ENCODE results near the gene CD33.

CD33 gene

DNA sequence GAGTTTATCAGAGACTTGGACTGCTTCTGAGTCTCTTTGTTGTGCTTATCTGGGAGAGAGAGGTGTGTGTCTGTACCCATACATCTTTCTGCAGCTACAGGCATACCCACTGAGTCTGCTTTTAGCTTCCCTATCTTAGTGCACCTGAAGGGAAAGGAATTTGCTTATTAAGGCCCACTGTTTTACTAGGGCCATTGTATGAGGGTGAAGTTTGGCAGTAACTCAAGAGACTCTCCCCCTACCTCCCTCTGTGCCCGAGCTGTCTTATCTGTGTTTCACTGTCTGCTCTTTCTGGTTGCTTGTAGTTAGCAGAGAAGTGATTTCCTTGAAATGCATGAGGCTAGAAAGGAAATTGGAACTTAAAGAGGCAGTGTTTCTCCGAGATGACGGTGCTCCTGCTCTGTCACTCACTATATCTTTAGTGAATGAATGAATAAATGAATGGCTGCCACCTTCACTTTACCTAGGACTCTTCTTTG lies 678 bp upstream of the CD33 start:
- H3K9me3 ChIP-seq (ENCODE audit: insufficient read depth, low read length, severe bottlenecking) = no peaks in the 10 kb centered on the region
- H3K4me1 ChIP-seq (ENCODE audit: insufficient read depth, low read length) = no peaks in the 10 kb centered on the region
- H3K4me3 ChIP-seq (ENCODE audit: low read depth in 1 of 2, low read length in 2 of 2) = no peak overlapping the region
- no peak overlapping the region for H3K9ac ChIP-seq (ENCODE audit: low read depth, low read length)
- H3K4me2 ChIP-seq (ENCODE audit: insufficient read depth, low read length) = no peak overlapping the region
- H2AFZ ChIP-seq (ENCODE audit: low read depth, low read length) = no peak overlapping the region
- no peak for ATAC-seq (ENCODE audit: insufficient read depth, low read depth)
- no peaks in the 10 kb centered on the region for H3K36me3 ChIP-seq (ENCODE audit: insufficient read depth, low read length)
- TF ChIP-seq, protein P1, sequence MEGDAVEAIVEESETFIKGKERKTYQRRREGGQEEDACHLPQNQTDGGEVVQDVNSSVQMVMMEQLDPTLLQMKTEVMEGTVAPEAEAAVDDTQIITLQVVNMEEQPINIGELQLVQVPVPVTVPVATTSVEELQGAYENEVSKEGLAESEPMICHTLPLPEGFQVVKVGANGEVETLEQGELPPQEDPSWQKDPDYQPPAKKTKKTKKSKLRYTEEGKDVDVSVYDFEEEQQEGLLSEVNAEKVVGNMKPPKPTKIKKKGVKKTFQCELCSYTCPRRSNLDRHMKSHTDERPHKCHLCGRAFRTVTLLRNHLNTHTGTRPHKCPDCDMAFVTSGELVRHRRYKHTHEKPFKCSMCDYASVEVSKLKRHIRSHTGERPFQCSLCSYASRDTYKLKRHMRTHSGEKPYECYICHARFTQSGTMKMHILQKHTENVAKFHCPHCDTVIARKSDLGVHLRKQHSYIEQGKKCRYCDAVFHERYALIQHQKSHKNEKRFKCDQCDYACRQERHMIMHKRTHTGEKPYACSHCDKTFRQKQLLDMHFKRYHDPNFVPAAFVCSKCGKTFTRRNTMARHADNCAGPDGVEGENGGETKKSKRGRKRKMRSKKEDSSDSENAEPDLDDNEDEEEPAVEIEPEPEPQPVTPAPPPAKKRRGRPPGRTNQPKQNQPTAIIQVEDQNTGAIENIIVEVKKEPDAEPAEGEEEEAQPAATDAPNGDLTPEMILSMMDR (IDR thresholded peaks at IDR 0.05; ENCODE audit: borderline replicate concordance, extremely low read depth, low read length, poor library complexity, severe bottlenecking) = no peak
- TF ChIP-seq EZH2 (IDR thresholded peaks at IDR 0.05; ENCODE audit: borderline replicate concordance, low read depth, low read length, severe bottlenecking) = no peak
- DNase-seq = no peak
- no peak overlapping the region for H3K27ac ChIP-seq (ENCODE audit: low read length)
- peaks cover 2% of the 10 kb centered on the region for H3K27me3 ChIP-seq (ENCODE audit: insufficient read depth, low read length, poor library complexity)
- H4K20me1 ChIP-seq (ENCODE audit: insufficient read depth, low read length) = no peaks in the 10 kb centered on the region
- no peaks in the 10 kb centered on the region for H3K79me2 ChIP-seq (ENCODE audit: insufficient read depth, low read length)

DNA sequence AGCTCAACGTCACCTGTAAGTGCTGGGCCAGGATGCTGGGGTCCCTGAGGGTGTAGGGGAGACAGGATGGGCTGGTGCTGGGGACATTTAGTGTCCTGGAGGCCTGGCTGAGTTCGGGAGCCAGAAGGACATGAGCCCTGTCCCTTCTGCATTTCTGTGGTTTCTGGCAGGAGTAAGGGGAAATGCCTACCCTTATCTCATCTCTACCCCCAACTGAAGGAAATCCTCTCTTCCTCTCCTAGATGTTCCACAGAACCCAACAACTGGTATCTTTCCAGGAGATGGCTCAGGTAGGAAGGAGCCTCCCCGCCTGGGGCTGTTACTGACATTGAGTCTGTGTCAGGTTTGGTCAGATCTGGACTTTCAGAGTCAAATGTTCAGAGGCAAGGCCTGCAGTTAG lies 1.2 kb downstream of the CD33 start:
- Histone ChIP-seq H3K36me3 (ENCODE audit: insufficient read depth, low read length) (no peaks in the 10 kb centered on the region), H2AFZ (ENCODE audit: low read depth, low read length) (no peak overlapping the region), H3K4me2 (ENCODE audit: insufficient read depth, low read length) (no peak overlapping the region), H3K79me2 (ENCODE audit: insufficient read depth, low read length) (no peaks in the 10 kb centered on the region), H3K27ac (ENCODE audit: low read length) (no peak overlapping the region), H3K4me1 (ENCODE audit: insufficient read depth, low read length) (no peaks in the 10 kb centered on the region), H3K9ac (ENCODE audit: low read depth, low read length) (no peak overlapping the region), H3K27me3 (ENCODE audit: insufficient read depth, low read length, poor library complexity) (peaks cover 2% of the 10 kb centered on the region), H3K4me3 (ENCODE audit: low read depth in 1 of 2, low read length in 2 of 2) (no peak overlapping the region), H4K20me1 (ENCODE audit: insufficient read depth, low read length) (no peaks in the 10 kb centered on the region), H3K9me3 (ENCODE audit: insufficient read depth, low read length, severe bottlenecking) (no peaks in the 10 kb centered on the region)
- TF ChIP-seq, protein P1 (IDR thresholded peaks at IDR 0.05; ENCODE audit: borderline replicate concordance, extremely low read depth, low read length, poor library complexity, severe bottlenecking) = no peak
- ATAC-seq (ENCODE audit: insufficient read depth, low read depth) (no peak), DNase-seq (no peak)

DNA sequence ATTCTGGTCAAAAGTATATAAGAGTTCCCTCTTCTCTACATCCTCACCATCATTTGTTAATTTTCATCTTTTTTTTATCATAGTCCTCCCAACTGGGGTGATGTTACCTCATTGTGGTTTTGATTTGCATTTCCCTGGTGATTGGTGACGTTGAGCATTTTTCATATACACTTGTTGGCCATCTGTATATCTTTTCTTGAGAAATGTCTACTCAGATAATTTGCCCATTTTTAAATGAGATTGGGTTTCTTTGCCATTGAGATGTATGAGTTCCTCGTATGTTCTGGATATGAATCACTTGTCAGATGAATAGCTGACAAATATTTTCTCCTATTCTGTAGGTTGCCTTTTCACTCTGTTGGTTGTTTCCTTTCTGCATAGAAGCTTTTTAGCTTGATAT lies 2.4 kb downstream of the CD33 start:
- no peaks in the 10 kb centered on the region for H4K20me1 ChIP-seq (ENCODE audit: insufficient read depth, low read length)
- no peak overlapping the region for H3K4me3 ChIP-seq (ENCODE audit: low read depth in 1 of 2, low read length in 2 of 2)
- ATAC-seq (ENCODE audit: insufficient read depth, low read depth) = no peak
- H2AFZ ChIP-seq (ENCODE audit: low read depth, low read length) = no peak overlapping the region
- no peaks in the 10 kb centered on the region for H3K36me3 ChIP-seq (ENCODE audit: insufficient read depth, low read length)
- no peak overlapping the region for H3K9ac ChIP-seq (ENCODE audit: low read depth, low read length)
- no peaks in the 10 kb centered on the region for H3K9me3 ChIP-seq (ENCODE audit: insufficient read depth, low read length, severe bottlenecking)
- peaks cover 2% of the 10 kb centered on the region for H3K27me3 ChIP-seq (ENCODE audit: insufficient read depth, low read length, poor library complexity)
- H3K79me2 ChIP-seq (ENCODE audit: insufficient read depth, low read length) = no peaks in the 10 kb centered on the region
- no peak overlapping the region for H3K4me2 ChIP-seq (ENCODE audit: insufficient read depth, low read length)
- DNase-seq = no peak
- H3K4me1 ChIP-seq (ENCODE audit: insufficient read depth, low read length) = no peaks in the 10 kb centered on the region
- no peak overlapping the region for H3K27ac ChIP-seq (ENCODE audit: low read length)
- TF ChIP-seq, protein P1 (IDR thresholded peaks at IDR 0.05; ENCODE audit: borderline replicate concordance, extremely low read depth, low read length, poor library complexity, severe bottlenecking) = no peak
- no peak for TF ChIP-seq EZH2 (IDR thresholded peaks at IDR 0.05; ENCODE audit: borderline replicate concordance, low read depth, low read length, severe bottlenecking)

DNA sequence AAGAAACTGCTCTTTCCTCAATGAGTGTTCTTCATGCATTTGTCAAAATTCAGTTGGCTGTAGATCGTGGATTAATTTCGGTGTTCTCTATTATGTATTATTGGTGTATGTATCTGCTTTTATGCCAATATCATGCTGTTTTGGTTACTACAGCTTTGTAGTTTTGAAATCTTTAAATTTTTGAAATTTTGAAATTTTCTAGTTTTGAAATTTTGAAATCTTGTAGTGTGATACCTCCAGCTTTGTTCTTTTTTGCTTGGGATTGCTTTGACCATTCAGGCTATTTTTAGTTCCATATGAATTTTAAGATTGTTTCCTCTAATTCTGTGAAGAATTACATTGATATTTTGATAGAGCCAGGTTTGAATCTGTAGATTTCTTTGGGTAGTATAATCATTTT lies 3.1 kb downstream of the CD33 start:
- no peaks in the 10 kb centered on the region for H4K20me1 ChIP-seq (ENCODE audit: insufficient read depth, low read length)
- DNase-seq = no peak
- no peaks in the 10 kb centered on the region for H3K9me3 ChIP-seq (ENCODE audit: insufficient read depth, low read length, severe bottlenecking)
- no peak overlapping the region for H3K4me2 ChIP-seq (ENCODE audit: insufficient read depth, low read length)
- ATAC-seq (ENCODE audit: insufficient read depth, low read depth) = no peak
- peaks cover 2% of the 10 kb centered on the region for H3K27me3 ChIP-seq (ENCODE audit: insufficient read depth, low read length, poor library complexity)
- H2AFZ ChIP-seq (ENCODE audit: low read depth, low read length) = no peak overlapping the region
- H3K79me2 ChIP-seq (ENCODE audit: insufficient read depth, low read length) = no peaks in the 10 kb centered on the region
- no peak overlapping the region for H3K9ac ChIP-seq (ENCODE audit: low read depth, low read length)
- H3K36me3 ChIP-seq (ENCODE audit: insufficient read depth, low read length) = no peaks in the 10 kb centered on the region
- no peak overlapping the region for H3K27ac ChIP-seq (ENCODE audit: low read length)
- H3K4me3 ChIP-seq (ENCODE audit: low read depth in 1 of 2, low read length in 2 of 2) = no peak overlapping the region
- no peaks in the 10 kb centered on the region for H3K4me1 ChIP-seq (ENCODE audit: insufficient read depth, low read length)
- no peak for TF ChIP-seq EZH2 (IDR thresholded peaks at IDR 0.05; ENCODE audit: borderline replicate concordance, low read depth, low read length, severe bottlenecking)
- TF ChIP-seq, protein P1 (IDR thresholded peaks at IDR 0.05; ENCODE audit: borderline replicate concordance, extremely low read depth, low read length, poor library complexity, severe bottlenecking) = no peak
